ENCODE data around the gene NOVA2.

Gene NOVA2

DNA sequence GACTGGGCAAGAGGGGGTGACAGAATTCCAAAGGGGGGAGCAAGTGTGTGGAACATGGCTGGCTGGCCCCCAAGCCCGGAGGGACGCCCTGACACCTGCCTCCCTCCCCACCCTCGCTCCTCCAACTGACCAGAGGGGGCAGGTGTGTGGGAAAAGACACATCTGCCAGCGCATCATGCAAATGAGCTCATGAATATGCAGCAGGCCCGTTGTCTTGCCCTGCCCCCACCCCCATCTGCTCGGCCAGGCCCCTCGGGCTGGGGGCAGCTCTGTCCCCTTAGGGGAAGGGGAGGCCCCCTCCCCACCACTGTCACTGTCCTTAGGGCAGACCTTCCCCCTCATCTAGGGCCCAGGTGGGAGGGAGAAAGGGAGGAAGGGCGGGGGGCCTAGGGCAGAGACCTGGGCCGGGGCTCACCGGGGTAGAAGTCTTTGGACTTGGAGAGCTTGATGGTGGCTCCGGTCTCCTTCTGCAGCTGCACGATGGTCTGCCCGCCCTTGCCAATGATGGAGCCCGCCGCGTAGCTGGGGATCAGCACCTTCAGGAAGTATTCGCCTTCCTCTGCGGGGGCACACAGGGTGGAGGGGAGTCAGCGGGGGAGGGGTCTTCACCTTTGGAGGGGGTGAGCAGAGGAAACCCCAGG is 12.9 kb downstream of the NOVA2 start:
- no peak for DNase-seq

DNA sequence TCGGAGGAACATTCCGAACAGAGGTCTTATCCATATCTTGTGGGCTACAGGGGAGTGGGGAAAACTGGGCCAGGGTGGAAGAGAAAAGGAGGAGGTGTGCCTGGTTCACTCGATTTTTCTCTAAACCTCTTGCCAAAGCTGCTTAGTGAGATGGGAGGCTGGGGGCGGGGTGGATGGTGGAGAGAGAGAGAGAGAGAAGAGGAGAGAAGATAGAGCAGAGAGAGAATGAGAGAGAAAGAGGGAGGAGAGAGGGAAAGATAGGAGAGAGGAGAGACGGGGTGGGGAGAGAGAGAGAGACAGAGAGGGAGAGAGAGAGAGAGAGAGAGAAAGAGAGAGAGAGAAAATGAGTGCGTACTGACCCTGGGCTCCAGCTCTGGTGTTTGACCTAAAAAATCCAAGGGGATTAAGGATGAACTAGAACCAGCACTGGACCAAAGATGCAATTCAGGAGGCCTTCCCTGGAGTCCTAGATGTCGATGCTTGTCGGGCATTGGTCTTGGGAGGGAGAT is 14.1 kb downstream of the NOVA2 start:
- DNase-seq: no peak

DNA sequence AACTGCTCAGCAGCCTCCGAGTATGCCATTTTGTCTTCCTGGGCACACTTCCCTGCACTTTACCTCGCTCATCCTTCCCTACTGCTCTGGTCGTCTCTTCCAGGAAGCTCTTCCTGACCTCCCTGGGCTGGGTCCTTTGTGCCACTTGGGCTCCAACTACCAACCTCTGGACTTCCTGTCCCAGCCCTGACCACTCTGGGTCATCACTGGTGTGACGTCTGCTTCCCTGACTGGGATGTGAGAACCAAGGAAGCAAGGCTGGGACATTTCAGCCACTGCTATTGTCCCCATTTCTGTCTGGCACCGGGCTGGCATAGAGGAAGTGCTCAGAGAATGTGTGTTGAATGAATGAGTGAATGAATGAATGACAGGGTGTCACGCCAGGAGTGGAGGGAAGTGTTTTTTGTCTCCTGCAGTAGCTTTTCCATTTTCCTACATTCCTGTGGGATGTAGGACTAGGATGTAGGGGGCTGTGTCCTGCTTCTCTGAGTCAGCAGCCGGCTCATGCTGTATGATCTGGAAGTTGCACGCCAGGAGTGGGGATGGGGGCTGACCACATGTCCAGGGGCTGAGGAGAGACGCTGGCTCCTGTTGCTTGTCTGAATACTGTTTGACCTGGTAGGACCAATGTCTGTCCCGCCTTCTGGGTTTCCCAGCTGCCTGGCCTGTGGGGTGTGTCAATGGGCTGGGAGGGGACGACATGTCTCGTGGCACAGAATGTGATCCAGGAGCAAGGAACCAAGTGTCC is 14.7 kb downstream of the NOVA2 start:
- DNase-seq: no peak

DNA sequence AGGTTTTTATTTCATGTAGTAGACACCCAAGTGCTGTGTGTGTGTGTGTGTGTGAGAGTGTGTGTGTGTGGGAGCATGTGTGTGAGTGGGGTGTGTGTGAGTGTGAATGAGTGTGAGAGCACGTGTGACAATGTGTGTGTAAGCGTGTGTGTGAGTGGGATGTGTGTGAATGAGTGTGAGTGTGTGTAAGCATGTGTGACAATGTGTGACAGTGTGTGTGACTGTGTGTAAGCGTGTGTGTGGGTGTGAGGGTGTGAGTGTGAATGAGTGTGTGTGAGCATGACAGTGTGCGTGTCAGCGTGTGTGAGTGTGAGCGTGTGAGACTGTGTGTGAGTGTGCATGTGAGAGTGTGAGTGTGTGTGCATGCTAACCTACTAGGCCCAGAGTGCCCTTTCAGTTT is 15.3 kb downstream of the NOVA2 start:
- DNase-seq: no peak

DNA sequence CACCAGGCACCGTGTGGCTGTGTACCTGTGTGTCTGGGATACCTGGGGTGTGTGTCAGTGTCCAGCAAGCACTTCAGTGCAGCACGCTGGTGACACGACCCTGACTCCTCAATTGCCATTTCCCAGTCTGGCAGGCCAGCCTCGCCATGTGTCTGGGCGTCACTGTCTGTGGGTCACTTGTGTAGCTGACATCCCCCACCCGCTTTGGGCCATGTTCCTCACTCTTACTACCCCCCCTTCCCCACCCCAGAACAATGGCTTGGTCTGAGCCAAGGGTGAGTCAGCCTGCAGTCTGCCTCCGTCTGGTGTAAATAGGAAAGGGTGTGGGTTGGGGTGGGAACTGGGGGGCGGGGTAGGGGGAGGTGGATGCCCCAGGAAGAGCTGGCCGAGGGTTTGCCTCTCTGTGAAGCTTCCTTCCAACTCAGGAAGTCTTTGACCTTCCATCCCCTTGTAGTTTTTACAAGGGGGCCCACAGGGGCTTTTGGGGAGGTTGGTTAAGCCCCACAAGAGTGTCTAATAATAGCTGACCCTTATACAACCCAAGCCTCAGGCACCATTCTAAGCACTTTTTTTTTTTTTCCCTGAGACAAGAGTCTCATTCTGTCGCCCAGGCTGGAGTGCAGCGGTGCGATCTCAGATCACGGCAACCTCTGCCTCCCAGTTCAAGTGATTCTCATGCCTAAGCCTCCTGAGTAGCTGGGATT is 17.6 kb downstream of the NOVA2 start:
- DNase-seq: no peak

DNA sequence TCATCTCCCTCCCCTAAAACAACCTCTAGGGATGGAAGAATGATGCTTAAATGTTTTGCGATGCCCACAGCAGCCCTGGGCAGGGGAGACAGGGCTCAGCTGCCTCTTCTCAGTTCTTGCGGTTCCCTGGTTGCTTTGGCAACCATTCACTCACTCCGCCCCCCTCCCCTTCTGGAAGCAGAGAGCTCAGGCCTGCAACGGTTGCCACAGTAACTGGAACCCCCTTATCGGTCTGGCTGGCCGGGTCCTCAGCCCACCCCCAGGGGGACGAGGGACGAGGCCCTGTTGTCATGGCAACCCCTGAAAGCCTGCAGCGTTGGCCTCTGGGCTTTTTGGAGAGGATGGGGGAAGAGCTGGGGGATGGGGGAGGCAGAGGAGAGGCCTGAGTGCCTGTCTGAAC is 19.5 kb downstream of the NOVA2 start:
- no peak for DNase-seq

DNA sequence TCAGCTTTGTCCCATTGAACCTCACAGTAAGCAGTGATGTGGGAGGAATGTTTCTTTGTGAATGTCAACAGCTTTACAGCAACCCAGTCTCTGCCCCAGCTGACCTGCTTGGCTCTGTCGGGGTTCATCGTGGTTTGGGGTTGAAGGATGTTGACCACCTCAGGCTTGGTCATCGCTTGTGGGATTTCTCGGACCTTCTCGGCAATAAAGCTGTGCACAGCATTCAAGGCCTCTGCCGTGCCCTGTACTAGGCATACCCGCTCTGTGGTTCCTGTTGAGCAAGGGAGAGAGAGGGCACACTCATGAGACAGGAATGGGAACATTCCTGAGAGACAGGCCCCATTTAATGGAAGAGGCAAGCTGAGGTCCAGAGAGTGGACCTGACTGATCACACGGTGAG is 20.0 kb downstream of the NOVA2 start:
- no peak for DNase-seq

DNA sequence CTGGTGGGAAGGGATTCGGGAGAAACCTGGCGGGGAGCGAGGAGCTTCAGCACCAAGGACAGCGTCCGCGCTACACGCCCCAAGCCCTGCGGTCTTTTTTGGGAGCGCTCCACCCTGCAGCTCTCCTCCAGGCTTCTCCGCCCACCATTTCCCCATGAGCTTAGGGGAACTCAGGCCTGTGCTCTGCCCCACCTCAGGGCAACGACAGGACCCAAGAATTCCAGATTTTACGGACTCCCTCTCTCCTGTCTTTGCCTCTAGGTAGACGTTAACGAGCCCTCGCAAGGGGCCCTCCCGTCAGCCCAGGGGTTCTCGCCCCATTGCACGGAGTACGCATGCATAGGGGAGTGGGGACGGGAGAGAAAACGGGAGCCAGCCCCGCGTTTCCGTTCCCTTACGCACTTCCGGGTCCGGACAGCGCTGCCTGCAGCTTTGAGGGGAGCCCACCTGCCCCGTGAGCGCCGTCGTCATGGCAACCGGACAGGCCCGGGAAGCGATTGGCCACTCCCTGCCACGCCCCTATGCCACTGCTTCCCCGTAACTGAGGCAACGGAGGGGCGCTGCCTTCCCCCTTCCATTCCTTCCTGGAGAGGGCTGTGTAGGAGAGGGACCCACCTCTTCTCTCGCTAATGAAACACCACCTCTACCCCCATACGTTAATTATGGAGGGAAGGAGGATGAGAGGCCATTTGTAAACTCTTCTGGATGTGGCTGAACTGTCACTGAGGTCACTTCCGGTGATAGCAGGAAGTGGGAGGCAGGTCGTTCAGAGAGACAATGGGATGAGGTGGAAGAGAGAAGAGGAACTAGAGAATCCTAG is 20.8 kb downstream of the NOVA2 start:
- DNase-seq: no peak

DNA sequence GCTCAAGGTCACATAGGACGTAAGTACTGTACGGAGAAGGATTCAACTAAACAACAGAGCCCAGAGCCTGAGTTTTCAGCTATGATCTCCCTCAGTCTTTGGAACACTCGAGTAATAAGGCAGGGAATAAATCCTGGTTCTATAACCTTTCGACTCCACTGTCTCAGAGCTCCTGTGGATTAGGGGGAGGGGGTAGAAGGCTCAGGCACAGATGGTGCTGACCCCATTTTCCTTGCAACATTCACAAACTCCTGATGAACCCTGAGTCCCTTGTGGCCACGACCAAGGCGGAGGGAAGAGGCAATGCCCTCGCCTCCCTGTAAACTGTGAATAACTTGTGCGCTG is 21.4 kb downstream of the NOVA2 start:
- DNase-seq: no peak

DNA sequence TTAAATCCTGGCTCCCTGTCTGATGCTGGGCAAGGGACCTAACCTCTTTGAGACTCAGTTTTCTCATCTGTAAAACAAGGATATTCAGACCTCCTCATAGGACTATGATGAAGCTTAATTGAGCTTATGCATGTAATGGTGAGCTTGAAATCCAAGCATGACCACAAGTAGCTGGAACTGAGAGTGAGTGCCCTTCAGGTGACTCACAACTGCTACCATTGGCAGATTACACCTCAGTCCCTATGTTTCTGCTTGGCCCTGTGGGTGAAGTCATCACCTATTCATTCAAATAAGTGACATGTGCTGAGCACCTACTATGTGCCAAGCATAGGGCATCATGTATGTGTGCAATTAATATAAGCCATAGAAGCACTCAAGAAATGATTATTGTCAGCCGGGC is 25.7 kb downstream of the NOVA2 start:
- no peak for DNase-seq

DNA sequence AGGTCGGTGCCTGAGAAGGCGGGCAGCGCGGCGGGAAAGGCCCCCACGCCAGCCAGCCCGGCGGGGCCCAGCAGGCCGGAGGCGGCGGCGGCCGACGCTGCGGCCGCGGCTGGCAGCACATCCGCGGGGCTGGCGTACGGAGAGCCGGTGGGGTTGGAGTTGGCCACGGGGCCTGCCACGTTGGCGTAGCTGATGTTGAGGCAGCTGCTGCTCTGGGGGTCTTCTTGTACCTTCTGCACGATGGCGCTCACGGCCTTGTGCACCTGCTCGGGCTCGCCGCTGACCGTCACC is 33.2 kb downstream of the NOVA2 start:
- DNase-seq: no peak

DNA sequence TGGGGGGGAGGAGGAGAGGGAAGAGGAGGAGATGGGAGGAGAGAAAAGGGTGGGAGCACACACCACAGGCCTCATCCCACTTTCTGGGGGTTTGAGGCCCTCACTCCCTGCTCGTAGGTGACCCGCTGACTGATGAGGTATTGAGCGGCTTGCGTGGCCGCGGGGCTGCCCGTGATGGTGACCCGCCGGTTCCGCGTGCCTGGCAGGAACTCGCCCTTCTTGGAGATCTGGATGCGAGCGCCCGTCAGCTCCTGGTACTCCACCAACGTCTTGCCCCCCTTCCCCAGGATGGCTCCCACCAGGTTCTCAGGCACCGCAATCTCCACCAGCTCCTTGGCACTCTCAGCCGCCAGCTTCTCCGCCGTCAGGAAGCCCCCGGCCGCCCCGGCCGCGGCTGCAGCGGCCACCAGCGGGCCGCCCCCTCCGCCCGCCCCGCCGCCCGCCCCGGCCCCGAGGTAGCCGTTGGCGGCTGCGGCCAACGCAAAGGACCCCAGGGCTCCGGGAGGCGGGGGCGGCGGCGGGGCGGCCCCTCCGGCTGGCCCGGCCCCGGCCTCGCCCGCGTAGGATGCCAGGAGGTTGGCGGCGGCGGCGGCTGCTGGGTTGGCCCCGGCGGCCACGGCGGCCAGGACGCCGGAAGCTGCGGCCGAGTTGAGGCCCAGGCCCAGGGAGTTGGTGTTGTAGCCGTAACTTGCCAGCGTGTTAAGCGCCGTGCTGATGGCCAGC is 33.7 kb downstream of the NOVA2 start:
- DNase-seq: no peak

DNA sequence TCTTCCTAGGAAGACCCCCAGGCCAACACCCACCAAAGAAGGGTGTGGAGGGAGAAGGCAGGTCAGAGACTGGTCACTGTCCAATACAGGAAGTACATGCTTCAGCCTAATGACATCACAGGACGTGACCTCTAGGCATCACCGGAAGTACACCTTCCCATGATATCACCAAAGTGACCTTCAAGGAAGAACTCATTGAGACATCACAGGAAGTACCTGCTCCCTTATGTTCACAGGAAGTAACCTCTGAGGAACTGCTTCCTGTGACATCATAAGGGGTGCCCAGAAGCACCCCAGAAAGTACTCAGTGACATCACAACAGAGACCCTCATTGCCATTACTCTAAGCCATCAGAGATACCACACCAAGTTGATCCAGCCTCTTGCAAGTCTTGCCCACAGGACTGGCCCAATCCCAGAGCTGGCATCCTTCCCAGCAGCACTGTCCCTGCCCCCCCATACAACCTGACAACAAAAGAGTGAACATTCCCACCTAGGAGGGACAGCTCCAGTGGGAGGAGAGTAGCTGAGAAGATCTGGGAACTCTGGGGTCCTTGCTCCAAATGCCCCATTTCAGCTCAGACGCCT is 34.8 kb downstream of the NOVA2 start:
- no peak for DNase-seq

DNA sequence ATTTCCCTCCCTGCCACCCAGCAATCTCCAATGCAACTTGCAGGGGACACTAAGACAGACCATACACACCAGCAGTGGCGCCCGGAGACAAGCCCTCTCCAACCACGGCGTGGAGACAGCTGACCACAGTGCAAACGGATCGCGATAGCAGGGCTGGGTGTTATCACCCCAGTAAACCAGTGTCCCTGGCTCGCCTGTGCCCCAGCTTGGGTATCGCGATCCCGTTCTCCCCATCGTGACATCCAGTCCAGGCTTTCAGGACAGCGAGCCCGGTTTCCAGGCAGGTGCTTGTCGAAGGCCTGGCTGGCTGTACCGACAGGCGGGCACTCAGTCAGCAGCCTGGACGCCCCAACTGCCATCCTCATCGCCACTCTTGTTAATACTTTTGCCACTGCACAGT is 38.4 kb downstream of the NOVA2 start:
- no peak for DNase-seq

DNA sequence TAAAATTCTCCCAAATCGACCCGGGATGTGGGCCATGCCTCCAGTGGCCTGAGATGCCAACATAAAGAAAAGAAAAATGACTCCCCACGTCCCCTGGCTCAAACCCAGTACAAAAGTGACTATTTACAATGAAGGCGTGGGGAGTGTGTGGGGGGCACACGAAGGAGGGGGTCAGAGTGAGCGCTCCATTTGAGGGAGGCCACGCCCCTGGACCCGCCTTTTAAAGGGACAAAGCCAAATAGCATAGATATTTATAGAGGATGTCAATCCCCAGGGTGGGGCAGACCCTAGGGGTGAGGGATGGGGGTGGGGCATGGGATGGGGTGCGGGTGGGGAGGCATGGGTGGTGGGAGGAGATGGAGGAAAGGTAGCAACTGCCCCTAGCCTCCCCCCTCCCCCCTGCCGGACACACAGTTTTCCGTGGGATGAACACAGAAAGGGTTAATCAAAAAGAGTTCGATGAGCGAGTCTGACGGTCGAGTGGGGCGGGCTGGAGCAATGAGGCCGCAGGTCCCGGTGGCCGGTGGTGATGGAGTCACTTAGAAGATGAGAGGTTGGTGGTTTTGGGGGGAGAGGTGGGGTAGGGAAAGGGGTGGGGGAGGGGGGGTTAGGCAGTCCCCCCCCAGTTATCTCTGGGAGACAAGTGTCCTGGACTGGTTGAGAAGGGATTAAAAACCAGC is 39.0 kb downstream of the NOVA2 start:
- no peak for DNase-seq

DNA sequence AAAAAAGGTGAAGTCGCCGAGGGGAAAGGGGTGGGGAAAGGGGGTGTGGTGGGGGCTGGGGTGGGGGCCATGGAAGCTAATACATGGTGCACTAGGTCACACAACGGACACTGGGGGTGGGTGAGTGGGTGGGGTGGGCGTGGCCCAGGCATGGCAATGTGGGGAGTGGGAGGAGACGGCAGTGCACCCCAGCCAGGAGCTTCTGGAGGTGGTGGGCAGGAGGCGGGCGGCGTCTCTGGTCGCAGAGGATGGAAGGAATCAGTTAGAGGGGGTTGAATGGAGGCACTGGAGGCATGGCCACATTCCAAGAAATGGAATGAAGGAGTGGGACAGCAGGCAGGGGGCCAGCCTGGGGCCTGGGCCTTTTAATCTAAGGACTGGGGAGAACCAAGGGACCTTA is 39.9 kb downstream of the NOVA2 start:
- DNase-seq: no peak

DNA sequence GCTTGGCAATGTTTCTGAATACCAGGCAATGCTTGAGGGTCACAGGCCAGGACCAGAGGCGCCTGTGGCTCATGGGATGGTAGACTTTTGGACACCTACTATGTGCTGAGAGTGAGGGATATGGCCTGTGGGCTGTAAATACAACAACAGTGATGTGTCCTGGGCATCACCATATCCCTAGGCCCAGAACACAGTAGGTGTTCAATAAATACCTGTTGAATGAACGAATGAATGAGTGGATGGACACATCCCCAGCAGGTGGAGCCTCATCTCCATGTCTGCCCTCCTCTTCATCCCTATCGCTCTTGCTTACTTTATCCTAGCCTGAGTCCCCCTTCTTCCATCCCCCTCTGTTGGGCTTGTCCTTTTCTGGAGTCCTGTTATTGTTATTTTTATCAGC is 42.6 kb downstream of the NOVA2 start:
- no peak for DNase-seq

DNA sequence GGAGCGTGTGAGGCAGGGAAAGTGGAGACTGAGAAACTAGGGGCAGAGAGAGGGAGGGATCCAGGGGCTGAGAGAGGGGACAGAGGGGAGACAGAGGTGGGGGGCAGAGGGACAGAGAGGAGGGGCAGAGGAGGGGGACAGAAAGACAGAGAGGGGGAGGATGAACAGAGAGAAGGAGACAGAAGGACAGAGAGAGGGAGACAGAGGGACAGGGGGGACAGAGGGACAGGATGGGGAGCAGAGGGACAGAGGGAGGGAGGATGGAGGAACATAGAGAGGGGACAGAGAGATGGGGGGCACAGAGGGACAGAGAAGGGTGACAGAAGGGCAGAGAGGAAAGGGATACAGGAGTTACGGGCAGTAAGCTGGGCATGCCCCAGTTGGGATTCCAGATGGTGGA is 44.4 kb downstream of the NOVA2 start:
- DNase-seq: no peak

DNA sequence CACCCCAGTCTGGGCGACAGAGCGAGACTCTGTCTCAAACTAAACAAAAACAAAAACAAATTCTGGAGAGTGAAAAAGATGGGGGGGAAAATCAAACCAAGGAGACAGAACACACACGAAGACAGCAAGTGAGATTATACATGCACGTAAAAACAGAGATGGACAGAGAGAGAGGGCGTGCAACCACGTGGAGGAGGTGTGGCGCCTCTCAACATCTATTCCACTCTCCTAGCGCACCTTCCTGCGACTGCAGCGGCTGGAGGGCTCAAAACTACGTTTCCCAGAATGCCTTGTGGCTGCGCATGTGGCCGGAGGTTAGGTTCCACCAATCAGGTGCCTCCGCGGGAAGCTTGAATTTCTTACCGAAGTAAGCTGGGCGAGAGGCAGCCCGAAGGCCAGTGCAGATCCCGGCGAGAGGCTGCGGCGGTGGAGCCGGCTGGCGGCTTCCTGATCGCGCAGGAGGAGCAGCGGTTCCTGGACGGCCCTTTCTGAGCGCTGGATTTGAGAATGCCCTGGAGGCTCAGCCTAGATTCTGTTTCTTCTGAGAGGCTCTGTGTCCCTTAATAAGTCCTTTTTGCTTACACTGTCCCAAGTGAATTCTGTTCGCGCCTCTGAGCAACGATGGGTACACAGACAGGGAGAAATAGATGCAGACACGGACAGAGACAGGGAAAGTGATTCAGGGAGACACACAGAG is 46.0 kb downstream of the NOVA2 start:
- DNase-seq: peak; percentile 77

DNA sequence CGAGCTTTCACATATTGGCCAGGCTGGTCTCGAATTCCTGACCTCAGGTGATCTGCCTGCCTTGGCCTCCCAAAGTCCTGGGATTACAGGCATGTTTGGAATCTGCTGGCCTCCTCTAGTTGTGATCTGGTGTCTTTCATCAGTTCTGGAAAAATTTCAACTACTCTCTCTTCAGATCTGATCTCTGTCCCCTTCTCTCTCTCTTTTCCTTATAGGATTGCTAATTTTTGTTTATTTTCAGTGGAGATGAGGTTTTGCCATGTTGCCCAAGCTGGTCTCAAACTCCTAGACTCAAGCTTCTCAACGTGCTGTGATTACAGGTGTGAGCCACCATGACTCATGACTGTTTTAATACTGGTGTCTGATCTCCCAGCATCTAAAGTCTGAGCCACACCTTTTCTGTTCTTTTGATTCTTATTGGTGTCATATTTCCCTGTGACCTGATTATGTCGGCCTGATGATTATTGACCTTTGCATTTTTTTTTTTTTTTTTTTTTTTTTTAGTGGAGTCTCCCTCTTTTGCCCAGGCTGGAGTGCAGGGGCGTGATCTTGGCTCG is 48.7 kb downstream of the NOVA2 start:
- DNase-seq: no peak

DNA sequence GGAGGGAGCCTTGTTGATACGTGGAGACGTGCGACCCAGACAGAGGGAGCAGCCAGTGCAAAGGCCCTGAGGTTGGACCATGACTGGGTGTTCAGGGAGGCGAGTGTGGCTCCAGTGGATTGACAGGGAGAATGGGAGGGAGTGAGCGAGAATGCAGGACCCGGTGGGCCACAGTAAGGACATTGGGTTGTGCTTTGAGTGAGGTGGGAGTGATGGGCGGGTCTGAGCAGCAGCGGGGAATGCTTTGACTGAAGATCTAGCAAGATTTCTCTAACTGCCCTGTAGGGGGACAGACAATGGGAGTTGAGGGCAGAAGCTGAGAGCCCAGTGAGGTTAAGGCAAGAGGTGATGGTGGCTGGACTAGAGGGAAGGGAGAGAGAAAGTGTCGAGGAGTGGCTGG is 51.4 kb downstream of the NOVA2 start:
- DNase-seq: no peak
